SK-N-SH treated with all-trans-retinoic acid at 6 μM for 48 hours (cell line): ENCODE measurements around the gene CUEDC2.

Source experiments
- ATAC-seq: fragments of 200-7000 bp; cut with Tn5 transposase; 3 replicates; pipeline ENCODE4 v1.9.1; 2020; ENCODE audit warnings: mild to moderate bottlenecking, moderate library complexity
- BACH2 ChIP-seq: fragments of 250-450 bp; sonication (Bioruptor Pico); IDR thresholded peaks from 2 replicates; pipeline ENCODE4 v1.9.0; 2021; ENCODE audit warnings: mild to moderate bottlenecking, borderline replicate concordance
- CREB5 ChIP-seq: fragments of 250-450 bp; sonication (Bioruptor Pico); IDR thresholded peaks from 2 replicates; pipeline ENCODE4 v1.5.1; 2020; ENCODE audit warnings: low read depth, mild to moderate bottlenecking, moderate library complexity
- CSDC2 ChIP-seq: fragments of 250-450 bp; sonication (Bioruptor Pico); IDR thresholded peaks from 2 replicates; pipeline ENCODE4 v1.5.0; 2020; ENCODE audit warnings: mild to moderate bottlenecking, moderate library complexity
- CSRNP3 ChIP-seq: fragments of 250-450 bp; sonication (Bioruptor Pico); IDR thresholded peaks from 2 replicates; pipeline ENCODE4 v1.5.1; 2021; ENCODE audit warnings: mild to moderate bottlenecking, moderate library complexity
- ESRRG ChIP-seq: fragments of 250-450 bp; sonication (Bioruptor Pico); IDR thresholded peaks from 2 replicates; pipeline ENCODE4 v1.6.1; 2021; ENCODE audit warnings: mild to moderate bottlenecking
- GLIS3 ChIP-seq: fragments of 250-450 bp; sonication (Bioruptor Pico); IDR thresholded peaks from 2 replicates; pipeline ENCODE4 v1.5.0; 2020; ENCODE audit warnings: mild to moderate bottlenecking, moderate library complexity
- ISL1 ChIP-seq: fragments of 250-450 bp; sonication (Bioruptor Pico); IDR thresholded peaks from 2 replicates; pipeline ENCODE4 v2.1.2; 2022; ENCODE audit warnings: mild to moderate bottlenecking, moderate library complexity
- OSR1 ChIP-seq: fragments of 250-450 bp; sonication (Bioruptor Pico); IDR thresholded peaks from 2 replicates; pipeline ENCODE4 v1.8.0; 2022; ENCODE audit warnings: moderate library complexity, mild to moderate bottlenecking, inconsistent platforms
- PATZ1 ChIP-seq: fragments of 250-450 bp; sonication (Bioruptor Pico); IDR thresholded peaks from 2 replicates; pipeline ENCODE4 v1.8.0; 2020; ENCODE audit warnings: mild to moderate bottlenecking, moderate library complexity, borderline replicate concordance
- POU6F1 ChIP-seq: fragments of 250-450 bp; sonication (Bioruptor Pico); IDR thresholded peaks from 2 replicates; pipeline ENCODE4 v1.8.0; 2021; ENCODE audit warnings: low read depth, mild to moderate bottlenecking, moderate library complexity, borderline replicate concordance
- SNAI2 ChIP-seq: fragments of 250-450 bp; sonication (Bioruptor Pico); IDR thresholded peaks from 2 replicates; pipeline ENCODE4 v1.5.0; 2020; ENCODE audit warnings: mild to moderate bottlenecking, moderate library complexity
- TCF4 ChIP-seq: fragments of 250-450 bp; sonication (Bioruptor Pico); IDR thresholded peaks from 2 replicates; pipeline ENCODE4 v1.8.0; 2021; ENCODE audit warnings: mild to moderate bottlenecking, moderate library complexity, borderline replicate concordance
- TOX ChIP-seq: fragments of 250-450 bp; sonication (Bioruptor Pico); IDR thresholded peaks from 2 replicates; pipeline ENCODE4 v1.8.0; 2021; ENCODE audit warnings: mild to moderate bottlenecking, moderate library complexity, borderline replicate concordance
- TSHZ2 ChIP-seq: fragments of 250-450 bp; sonication (Bioruptor Pico); IDR thresholded peaks from 2 replicates; pipeline ENCODE4 v1.5.0; 2020; ENCODE audit warnings: mild to moderate bottlenecking, moderate library complexity
- ZC3H10 ChIP-seq: fragments of 250-450 bp; sonication (Bioruptor Pico); IDR thresholded peaks from 2 replicates; pipeline ENCODE4 v1.5.1; 2021; ENCODE audit warnings: mild to moderate bottlenecking, moderate library complexity
- ZFP3 ChIP-seq: fragments of 250-450 bp; sonication (Bioruptor Pico); IDR thresholded peaks from 2 replicates; pipeline ENCODE4 v1.5.0; 2020; ENCODE audit warnings: mild to moderate bottlenecking, moderate library complexity
- ZFP30 ChIP-seq: fragments of 450-650 bp; formaldehyde crosslinking; IDR thresholded peaks from 2 replicates; pipeline ENCODE4 v1.5.0; 2022; ENCODE audit warnings: mild to moderate bottlenecking, moderate library complexity
- ZNF565 ChIP-seq: fragments of 450-650 bp; formaldehyde crosslinking; conservative IDR thresholded peaks from 2 replicates; pipeline ENCODE4 v1.5.0; 2020; ENCODE audit warnings: low read depth, mild to moderate bottlenecking, moderate library complexity
- ZNF70 ChIP-seq: fragments of 450-650 bp; formaldehyde crosslinking; IDR thresholded peaks from 2 replicates; pipeline ENCODE4 v1.5.0; 2020; ENCODE audit warnings: mild to moderate bottlenecking, moderate library complexity
- ZNF8 ChIP-seq: fragments of 450-650 bp; formaldehyde crosslinking; IDR thresholded peaks from 2 replicates; pipeline ENCODE4 v1.5.0; 2020; ENCODE audit warnings: mild to moderate bottlenecking, moderate library complexity

CUEDC2 gene

DNA sequence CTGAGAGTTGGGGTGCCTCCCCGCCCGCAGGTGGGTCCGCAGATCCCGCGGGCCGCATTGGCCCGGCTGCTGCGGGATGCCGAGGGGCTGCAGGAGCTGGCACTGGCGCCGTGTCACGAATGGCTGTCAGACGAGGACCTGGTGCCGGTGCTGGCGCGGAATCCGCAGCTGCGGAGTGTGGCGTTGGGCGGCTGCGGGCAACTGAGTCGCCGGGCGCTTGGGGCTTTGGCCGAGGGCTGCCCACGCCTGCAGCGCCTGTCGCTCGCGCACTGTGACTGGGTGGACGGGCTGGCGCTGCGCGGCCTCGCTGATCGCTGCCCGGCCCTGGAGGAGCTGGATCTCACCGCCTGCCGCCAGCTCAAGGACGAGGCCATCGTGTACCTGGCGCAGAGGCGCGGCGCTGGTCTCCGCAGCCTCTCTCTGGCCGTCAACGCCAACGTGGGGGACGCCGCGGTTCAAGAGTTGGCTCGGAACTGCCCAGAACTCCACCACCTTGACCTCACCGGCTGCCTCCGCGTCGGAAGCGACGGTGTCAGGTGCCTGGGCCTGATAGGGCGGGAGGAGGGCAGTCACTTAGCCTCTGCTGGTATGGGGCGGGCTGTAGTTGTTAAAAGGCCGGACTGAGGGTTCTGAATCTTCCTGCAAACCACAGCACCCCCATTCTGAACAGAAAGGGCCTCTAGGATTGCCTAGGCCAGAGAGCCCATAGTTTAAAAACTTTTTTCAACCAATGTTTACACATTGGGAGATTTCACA is 10.4 kb downstream of the CUEDC2 start:
- peak; percentile 16 for ATAC-seq
- TF ChIP-seq CREB5 (CRISPR knock-in tag) (no peak), CSRNP3 (CRISPR knock-in tag) (no peak), SNAI2 (CRISPR knock-in tag) (no peak), ZFP30 (CRISPR knock-in tag) (no peak), TSHZ2 (CRISPR knock-in tag) (no peak), ZNF70 (no peak), ISL1 (CRISPR knock-in tag) (no peak), TOX (CRISPR knock-in tag) (no peak), BACH2 (no peak), CSDC2 (CRISPR knock-in tag) (no peak), ZNF8 (CRISPR knock-in tag) (no peak), ZNF565 (no peak), PATZ1 (CRISPR knock-in tag) (no peak), TCF4 (CRISPR knock-in tag) (no peak), ESRRG (no peak), POU6F1 (CRISPR knock-in tag) (no peak), ZC3H10 (CRISPR knock-in tag) (no peak), OSR1 (CRISPR knock-in tag) (no peak)

DNA sequence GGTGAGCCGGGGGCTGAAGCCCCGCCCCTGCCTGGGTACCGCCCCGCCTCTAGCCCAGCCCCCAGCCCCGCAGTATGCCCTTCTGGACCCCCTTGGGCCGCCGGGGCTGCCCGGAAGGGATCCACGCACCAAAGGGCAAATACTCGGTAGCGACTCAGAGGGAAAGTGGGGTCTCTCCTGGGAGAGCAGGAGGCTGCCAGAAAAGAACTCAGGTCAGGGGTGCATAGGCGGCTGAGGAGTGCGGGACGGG is 10.9 kb downstream of the CUEDC2 start:
- no peak for TF ChIP-seq PATZ1 (CRISPR knock-in tag)
- no peak for TF ChIP-seq GLIS3 (CRISPR knock-in tag)
- TF ChIP-seq CREB5 (CRISPR knock-in tag): no peak
- no peak for TF ChIP-seq OSR1 (CRISPR knock-in tag)
- no peak for TF ChIP-seq ZNF8 (CRISPR knock-in tag)
- no peak for TF ChIP-seq TOX (CRISPR knock-in tag)
- TF ChIP-seq ESRRG: no peak
- no peak for TF ChIP-seq ZFP3
- no peak; the same call in 2 of the 3 replicates for ATAC-seq
